A549 treated with GW870086 at 1 μM for 4 hours (cell line): ENCODE measurements around the gene TCEAL5. TPM values are rescaled to one million over a fixed set of nuclear protein-coding genes. Genes with fewer than 3 reads are reported as not detected.

Source experiments
- total RNA-seq: library from RNA; stranded (reverse); fragments of 200-300 nt; extraction: Qiagen RNA extraction; gene quantifications from 5 replicates; pipeline ENCODE4 v1.2.3, GENCODE V29; 2022; ENCODE audit warnings: low read depth

Gene TCEAL5
- total RNA-seq, result not detected in 5 replicates

DNA sequence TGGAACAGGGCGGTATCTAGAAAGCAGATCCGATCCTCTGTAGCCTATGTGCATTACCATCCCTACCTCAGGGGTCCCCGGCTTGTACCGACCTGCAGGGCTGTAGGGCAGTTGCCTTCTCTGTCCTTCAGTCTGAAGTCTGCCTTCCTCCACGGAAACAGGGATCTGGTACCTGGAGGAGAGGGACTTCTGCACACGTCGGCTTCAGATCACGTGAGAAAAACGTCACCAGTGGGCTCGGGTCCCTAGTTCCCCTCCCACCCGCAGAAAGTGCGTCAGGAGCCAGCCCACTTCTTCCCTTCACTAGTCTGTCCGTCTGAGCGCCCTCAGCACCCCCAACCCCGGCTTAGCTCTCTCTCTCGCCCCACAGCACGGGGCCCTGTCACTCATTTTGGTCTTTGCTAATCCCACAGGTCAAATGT lies at the start of gene TCEAL5:
TSS of gene TCEAL5 (minus strand) at position 170 of the 422 bp plus-strand sequence. CDS start 2,187 bp downstream, outside the sequence.

GRCh38 chrX:103310555-103311398 lies 34.2 kb upstream of the TCEAL5 start, which contains the start of gene BEX2:
TSS of gene BEX2 (minus strand) at chrX:103310990. CDS start at chrX:103309976, 1,014 bp downstream.

GRCh38 chrX:103254921-103255493 lies 21.5 kb downstream of the TCEAL5 start, which contains the start of gene TCEAL8:
TSS of gene TCEAL8 (minus strand) at chrX:103255155. CDS start at chrX:103253979, 1,176 bp downstream.

Other genes with a start within 250 kb of the TCEAL5 start
- gene BEX1, start 212.6 kb downstream of the TCEAL5 start, total RNA-seq, result not detected in 5 replicates
- 0.28 TPM in 1 of 5 replicates, not detected in the others for gene NXF3, start 183.6 kb downstream of the TCEAL5 start, total RNA-seq
- 1.8 to 2.8 TPM (median 2.1 TPM) in 5 replicates for gene BEX4, start 61.6 kb downstream of the TCEAL5 start, total RNA-seq
- 22.7 to 37.1 TPM (median 32.2 TPM) in 5 replicates for gene TCEAL8, start 21.6 kb downstream of the TCEAL5 start, total RNA-seq
- 7.0 to 13.7 TPM (median 10.2 TPM) in 5 replicates for gene BEX2, start 34.2 kb upstream of the TCEAL5 start, total RNA-seq
- not detected in 5 replicates for gene TCEAL7, start 53.5 kb upstream of the TCEAL5 start, total RNA-seq
- 89.6 to 159 TPM (median 93.4 TPM) in 5 replicates for gene TCEAL9, start 79.8 kb upstream of the TCEAL5 start, total RNA-seq
- gene BEX3, start 99.8 kb upstream of the TCEAL5 start, total RNA-seq, result 230 to 272 TPM (median 244 TPM) in 5 replicates
- gene RAB40A, start 242.7 kb upstream of the TCEAL5 start, total RNA-seq, result 0.10 TPM in 1 of 5 replicates, not detected in the others